ENCODE measurements around the gene ZNF641.
"Not testable (repeated sequence)": the region's sequence is repeated elsewhere in the genome, so short reads cannot be mapped to it uniquely, and the experiment has no call there.

The ZNF641 gene

GRCh38 chr12:48333680-48334079 is 17.0 kb downstream of the ZNF641 start:
- FAIRE-seq, result not testable (repeated sequence)

- no peak for FAIRE-seq
These were observed 19.3 kb downstream of the ZNF641 start for GRCh38 chr12:48331399-48331798.

DNA sequence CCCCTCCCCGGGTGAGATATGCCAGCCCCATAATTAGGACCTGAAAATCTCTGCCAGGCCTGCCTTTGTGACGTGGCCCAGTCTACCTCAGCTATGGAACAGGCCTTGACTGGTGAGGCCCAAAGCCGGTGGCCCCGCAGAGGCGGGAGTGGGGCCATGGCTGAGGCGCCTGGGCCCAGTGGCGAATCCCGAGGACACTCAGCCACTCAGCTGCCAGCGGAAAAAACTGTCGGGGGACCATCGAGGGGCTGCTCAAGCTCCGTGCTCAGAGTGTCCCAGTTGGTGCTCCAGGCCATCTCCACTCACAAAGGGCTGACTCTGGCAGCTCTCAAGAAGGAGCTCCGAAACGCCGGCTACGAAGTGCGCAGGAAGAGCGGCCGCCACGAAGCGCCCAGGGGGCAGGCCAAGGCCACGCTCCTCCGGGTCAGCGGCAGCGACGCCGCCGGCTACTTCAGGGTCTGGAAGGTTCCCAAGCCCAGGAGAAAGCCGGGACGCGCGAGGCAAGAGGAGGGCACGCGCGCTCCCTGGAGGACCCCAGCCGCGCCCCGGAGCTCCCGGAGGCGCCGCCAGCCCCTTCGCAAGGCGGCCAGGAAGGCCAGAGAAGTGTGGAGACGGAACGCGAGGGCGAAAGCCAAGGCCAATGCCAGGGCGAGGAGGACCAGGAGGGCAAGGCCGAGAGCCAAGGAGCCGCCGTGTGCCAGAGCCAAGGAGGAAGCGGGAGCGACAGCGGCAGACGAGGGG is 21.4 kb downstream of the ZNF641 start:
- no peak for FAIRE-seq

DNA sequence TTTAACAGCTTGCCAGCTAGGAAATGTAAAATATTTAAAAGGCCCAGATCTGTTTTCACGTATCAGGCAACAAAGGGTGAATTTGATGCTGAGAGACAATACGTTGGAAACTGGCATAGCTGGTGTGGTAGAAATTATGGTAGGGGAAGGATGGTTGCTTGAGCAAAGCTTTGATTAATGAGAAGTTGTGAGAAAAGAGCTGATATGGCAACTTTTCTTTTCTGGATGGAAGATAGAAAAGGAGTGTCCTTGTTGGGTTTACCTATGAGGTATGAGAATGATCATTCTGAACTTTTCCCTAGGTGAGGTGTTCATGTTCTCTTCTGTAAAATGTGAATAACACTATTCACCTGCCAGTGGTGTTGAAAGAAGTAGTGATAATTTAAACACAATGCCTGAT is 34.2 kb downstream of the ZNF641 start:
- FAIRE-seq, result no peak

DNA sequence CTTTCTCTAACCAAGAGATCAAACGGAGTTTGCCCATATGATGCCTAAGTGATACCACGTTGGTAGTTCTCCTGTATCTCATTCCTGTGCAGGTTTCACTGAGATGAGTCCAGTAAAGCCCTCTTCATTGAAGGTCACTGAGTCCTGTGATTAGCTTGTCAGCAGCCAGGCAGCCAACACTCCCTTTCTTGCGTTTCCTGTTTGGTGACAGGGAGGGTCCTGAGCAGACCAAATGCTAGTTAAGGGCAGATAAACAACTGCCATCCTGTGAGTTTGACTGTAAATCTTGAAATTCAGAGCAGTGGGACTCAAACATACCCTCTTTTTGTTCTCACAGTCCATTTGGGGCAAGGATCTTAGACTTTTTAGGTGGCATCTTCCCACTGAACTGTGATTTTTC is 39.4 kb downstream of the ZNF641 start:
- FAIRE-seq, result no peak

DNA sequence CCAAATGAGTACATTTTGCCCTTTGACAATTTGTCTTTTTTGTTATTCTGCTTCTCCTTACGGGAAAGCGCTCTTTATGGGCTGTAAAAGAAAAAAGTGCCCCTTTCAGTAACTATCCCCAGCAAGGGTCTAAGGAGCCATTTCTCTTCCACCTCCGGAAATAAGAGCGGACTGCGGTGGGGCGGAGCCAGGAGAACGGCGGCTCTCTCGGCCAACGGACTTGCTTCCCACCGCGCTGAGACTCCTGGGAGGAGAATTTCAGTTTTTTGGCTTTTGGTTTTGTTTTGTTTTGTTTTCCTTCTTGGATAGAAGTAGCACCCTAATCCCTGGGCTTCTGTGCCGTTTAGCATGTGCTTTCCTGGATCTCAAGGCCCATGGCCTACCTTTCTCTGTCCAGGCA is 43.5 kb downstream of the ZNF641 start:
- FAIRE-seq, result no peak

DNA sequence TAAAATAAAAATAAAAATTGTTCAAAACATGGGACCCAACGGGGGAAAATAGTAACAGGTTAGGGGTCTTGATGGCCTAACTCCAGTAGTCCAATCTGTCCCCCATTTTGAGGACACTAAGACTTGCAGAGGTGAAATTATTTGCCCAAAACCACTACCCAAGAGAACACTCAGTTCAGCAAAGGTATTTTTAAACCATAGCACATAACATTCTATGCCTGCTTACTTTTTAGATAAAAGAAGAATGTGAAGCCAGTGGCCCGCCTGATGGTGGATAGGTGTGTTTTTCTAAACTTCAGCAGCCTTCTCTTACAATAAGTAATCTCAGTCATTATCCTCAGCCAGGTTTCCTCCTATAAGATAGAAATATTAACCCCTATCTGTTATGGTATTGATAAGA is 45.5 kb downstream of the ZNF641 start:
- FAIRE-seq, result no peak

- FAIRE-seq, result no peak
These were observed 48.4 kb downstream of the ZNF641 start for GRCh38 chr12:48302161-48302911.

DNA sequence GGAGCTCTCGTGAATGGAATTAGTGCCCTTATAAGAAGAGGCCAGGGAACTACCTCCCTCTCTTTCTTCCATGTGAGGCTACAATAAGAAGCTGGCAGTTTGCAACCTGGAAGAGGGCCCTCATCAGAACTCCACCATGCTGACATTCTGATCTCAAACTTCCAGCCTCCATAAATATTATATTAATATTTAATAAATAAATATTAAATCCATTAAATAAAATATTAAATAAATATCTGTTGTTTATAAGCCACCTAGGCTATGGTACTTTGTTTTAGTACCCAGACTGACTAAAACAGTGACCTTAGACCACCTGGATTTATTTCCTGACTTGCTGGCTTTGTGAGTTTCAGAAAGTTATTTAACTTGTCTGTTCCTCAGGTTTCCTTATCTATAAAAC is 49.9 kb downstream of the ZNF641 start:
- FAIRE-seq, result no peak

DNA sequence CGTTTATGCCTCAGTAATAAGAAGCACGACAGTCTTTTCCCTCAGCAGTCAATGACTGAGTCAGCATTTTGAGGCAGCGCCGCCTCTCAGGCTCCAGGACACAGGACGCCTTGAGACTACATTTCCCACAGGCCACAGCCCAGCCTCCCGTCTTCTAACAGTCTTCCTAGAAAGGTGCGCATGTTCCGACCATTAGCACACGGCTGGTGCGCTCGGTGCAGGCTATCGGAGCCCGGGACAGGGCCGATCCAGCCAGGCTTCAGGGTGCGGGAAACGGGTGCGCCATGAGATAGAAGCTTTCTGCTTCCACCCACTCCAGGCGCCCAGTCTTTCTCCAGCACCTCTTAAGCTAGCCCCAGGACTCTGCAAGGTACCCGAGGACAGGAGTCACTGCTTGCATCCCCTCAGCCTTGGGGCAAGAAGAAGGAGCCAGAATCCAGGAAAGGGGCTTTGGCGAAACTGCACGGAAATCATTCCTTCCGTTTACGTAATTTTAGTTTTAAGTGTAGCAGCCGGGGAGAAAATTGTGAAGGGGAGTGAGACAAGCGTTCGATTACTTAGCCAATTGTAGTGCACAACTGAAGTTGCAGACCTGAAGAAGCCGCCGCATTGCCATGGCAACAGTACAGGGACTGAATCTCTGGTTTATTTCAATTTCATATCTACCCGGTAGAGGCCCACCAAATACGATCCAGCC is 54.0 kb downstream of the ZNF641 start:
- no peak for FAIRE-seq

GRCh38 chr12:48292040-48292439 is 58.7 kb downstream of the ZNF641 start:
- FAIRE-seq, result no peak

DNA sequence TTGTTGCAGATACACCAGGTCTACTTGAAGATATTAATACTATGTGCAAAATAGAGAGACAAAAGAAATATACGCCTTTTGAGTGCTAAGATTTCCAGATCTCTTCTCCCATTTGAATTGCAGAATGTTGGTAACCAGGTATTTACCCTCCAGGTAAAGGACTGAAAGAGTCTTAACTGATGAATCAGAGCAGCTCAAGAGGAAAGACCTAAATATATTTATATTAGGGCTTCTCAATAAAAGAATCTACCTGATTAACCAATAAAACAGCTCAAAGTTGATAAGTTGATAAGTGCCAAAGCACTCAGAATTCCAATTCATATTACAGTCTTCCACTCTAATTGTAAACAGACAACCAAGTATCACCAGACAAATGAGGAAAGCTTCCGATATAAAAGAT is 59.2 kb downstream of the ZNF641 start:
- no peak for FAIRE-seq

DNA sequence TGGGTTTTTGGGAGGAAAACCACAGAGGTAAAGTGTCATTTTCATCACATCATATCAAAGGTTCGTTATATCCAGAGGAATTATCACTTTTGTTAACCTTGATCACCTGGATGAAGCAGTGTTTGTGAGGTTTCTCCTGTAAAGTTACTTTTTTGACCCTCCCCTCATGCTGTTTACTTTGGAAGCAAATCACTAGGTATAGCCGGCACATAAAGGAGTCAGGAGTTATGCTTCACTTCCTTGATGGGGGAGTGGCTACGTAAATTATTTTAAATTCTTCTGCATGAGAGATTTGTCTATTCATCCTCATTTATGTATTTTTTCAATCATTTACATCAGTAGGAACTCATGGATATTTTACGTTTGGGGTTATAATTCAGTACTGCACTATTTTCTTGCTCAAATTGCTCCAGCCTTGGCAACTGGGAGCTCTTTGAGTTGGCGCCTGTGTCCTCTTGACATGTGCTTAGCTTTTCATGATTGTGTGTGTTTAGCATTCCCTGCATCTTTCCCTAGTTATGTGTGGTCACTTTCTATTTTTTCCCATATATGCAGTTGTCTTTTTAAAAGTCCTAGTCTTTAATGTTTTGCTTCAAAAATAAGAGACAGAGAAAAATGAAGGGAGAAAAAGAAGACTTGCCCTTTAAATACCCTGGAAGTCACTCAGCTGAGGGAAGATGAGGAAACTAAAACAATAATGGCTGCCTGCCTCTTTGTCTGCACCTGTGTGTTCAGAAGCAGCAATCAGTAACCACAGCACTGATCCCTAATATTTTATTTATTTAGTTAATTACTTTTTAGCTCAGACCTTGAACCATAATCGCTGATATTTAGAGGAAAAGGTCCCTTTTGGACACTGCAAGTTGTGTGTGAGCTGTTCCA is 62.1 kb downstream of the ZNF641 start:
- FAIRE-seq, result no peak

Measured in G401.6 (cell line).